SJCRH30 (cell line): ENCODE data around the gene TMEM272. TPM values are rescaled to one million over a fixed set of nuclear protein-coding genes. Genes with fewer than 3 reads are reported as not detected.

Source experiments
- DNase-seq, 2 experiments: peaks; one replicate each; pipeline ENCODE4 v3.0.0-alpha.2; 2015 to 2020
- H3K27ac ChIP-seq: fragments of 250-450 bp; sonication (Bioruptor Pico); 2 replicates; pipeline ENCODE4 v1.5.1; 2020; ENCODE audit warnings: mild to moderate bottlenecking, moderate library complexity
- H3K27me3 ChIP-seq: fragments of 250-450 bp; sonication (Bioruptor Pico); 2 replicates; pipeline ENCODE4 v1.5.1; 2020; ENCODE audit warnings: mild to moderate bottlenecking, moderate library complexity
- H3K36me3 ChIP-seq: fragments of 250-450 bp; sonication (Bioruptor Pico); 2 replicates; pipeline ENCODE4 v1.5.1; 2020; ENCODE audit warnings: mild to moderate bottlenecking, moderate library complexity
- H3K4me1 ChIP-seq: fragments of 250-450 bp; sonication (Bioruptor Pico); 2 replicates; pipeline ENCODE4 v1.5.1; 2020; ENCODE audit warnings: mild to moderate bottlenecking, moderate library complexity
- H3K4me3 ChIP-seq: fragments of 250-450 bp; sonication (Bioruptor Pico); 2 replicates; pipeline ENCODE4 v1.5.1; 2020; ENCODE audit warnings: mild to moderate bottlenecking, moderate library complexity
- H3K9me3 ChIP-seq: fragments of 250-450 bp; sonication (Bioruptor Pico); replicated peaks from 2 replicates; pipeline ENCODE4 v1.5.1; 2020; ENCODE audit warnings: mild to moderate bottlenecking, moderate library complexity
- total RNA-seq: library from RNA; depleted of rRNA; stranded (reverse); fragments of >200 nt; shearing (Covaris generic); gene quantifications from 2 replicates; pipeline ENCODE4 v1.2.3, GENCODE V29; 2014

TMEM272 gene
- total RNA-seq, 1 experiment from 2014 or later: not detected

DNA sequence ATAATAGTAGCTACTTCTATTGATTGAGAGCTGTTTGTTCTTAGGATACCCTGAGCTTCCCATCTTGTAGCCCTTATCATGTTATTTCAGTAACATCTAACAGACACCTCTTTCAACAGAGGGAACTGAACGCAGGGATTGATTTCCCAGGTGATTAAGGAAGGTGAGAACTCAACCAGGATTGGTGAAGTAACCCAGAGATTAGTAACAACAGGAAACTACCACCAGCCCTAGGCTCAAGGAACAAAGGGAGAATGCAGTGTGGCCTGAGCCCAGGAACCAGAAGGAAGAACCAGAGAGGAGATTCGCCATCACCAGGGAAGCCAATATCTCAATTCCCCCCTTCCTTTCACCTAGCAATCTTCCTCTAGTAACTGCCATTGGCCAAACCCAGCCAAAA lies 49.6 kb downstream of the TMEM272 start:
- H3K27ac ChIP-seq: no peak overlapping the region
- H3K27me3 ChIP-seq: no peaks in the 10 kb centered on the region
- no peak overlapping the region for H3K4me3 ChIP-seq
- H3K9me3 ChIP-seq: no peaks in the 10 kb centered on the region
- no peak for DNase-seq
- H3K36me3 ChIP-seq: no peaks in the 10 kb centered on the region
- H3K4me1 ChIP-seq: peaks cover 13% of the 10 kb centered on the region

DNA sequence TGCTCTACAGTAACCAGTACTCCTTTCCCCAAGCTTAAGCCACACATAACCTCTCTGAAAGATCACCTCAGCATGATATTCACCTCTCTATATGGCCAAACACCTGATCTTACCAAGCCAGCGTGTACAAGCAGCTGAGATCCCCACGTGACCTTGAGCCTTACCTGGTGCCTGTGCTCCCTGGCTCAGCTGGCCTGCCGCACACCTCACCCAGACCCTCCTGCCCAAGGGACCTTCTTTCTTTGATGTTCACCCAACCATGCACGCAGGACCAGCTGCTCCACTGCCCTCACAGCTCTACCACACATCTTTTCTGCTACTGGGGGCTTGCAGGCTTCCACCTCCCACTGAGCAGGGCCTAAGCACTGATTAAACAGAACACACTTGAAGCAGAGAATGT lies 50.0 kb downstream of the TMEM272 start:
- H3K4me1 ChIP-seq: peaks cover 13% of the 10 kb centered on the region
- H3K36me3 ChIP-seq: no peaks in the 10 kb centered on the region
- no peaks in the 10 kb centered on the region for H3K27me3 ChIP-seq
- H3K4me3 ChIP-seq: no peak overlapping the region
- DNase-seq: no peak
- H3K27ac ChIP-seq: no peak overlapping the region
- H3K9me3 ChIP-seq: no peaks in the 10 kb centered on the region

DNA sequence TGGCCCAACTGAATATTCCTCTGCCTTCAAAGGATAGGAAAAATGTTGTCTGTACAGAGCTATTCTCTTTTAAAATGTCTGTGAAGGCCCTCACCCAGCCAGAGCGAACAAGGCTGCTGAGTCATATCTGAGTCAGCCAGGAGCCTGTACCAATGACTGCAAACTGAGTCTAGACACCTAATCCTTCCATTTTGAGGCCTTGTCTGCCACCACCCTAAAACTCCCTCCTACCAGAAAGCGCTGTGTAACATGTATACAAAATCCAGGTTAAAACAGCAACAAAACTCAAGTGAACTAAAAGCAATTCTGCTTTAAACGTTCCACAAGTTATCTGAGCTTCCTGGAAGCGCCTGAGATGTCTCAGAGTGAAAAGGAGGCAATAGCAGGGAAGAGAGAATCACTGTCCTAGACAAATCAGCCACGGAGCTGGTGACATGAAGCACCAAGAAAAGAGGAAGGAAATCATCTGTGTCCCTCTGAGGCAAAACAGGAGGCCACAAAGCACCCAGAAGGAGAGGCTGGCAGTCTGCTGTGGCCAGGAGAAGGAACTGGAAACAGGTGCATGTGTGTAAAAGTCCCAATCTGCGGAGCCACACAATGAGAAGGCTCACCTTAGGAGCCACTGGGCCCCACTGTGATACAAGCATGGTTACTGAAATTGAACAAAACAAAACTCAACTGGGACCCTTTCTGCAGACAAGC lies 51.3 kb downstream of the TMEM272 start:
- Histone ChIP-seq H3K4me3 (no peak overlapping the region), H3K4me1 (peaks cover 13% of the 10 kb centered on the region), H3K36me3 (no peaks in the 10 kb centered on the region), H3K27ac (0 out of 2 replicates have a peak overlapping the region, but pooled peaks have one; percentile 2), H3K27me3 (no peaks in the 10 kb centered on the region), H3K9me3 (no peaks in the 10 kb centered on the region)
- DNase-seq: peak in 1 of 2 experiments; percentile 28

DNA sequence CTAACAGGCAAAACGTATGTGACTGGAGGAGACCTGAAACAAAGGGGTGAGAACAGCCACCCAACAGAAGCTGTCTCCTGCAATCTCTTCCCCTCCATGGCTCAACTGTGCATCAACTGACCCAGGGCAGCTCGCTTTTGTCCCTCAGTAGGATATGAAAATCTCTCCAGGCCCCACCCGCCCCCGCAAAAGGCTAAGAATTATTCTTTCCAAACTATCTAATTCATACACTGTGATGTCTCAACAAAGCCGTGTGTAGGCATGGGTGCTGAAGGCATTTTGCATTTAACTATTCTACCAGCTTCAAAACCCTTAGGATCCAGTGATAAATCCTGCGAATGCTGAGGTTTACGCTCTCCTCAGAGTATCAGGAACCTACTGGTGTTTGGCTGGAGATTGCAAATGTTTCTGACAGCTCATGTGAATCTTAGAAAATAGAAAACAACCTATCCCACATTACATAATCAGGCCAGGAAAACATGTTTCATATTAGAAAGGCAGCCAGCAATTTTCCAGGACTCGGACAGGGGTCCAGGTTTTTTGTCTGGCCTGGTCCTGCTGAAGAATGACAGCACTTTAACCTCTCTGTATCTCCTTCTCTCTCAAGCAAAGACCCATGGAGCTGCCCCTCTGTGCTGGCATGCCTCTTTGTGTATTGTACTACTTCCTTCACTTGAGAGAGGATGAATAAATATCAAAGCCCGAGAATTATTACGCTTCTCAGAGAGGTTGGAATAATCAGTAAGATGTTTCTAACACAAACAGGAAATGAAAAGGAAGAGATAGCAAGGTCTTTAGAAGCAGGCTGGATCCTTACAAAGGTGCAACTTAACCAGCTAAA lies 58.3 kb downstream of the TMEM272 start:
- Histone ChIP-seq H3K4me1 (peaks cover 21% of the 10 kb centered on the region), H3K36me3 (no peaks in the 10 kb centered on the region), H3K27me3 (no peaks in the 10 kb centered on the region), H3K4me3 (peak overlapping the region; percentile 47), H3K9me3 (no peaks in the 10 kb centered on the region), H3K27ac (peak overlapping the region; percentile 78)
- peak in 1 of 2 experiments; percentile 49 for DNase-seq

DNA sequence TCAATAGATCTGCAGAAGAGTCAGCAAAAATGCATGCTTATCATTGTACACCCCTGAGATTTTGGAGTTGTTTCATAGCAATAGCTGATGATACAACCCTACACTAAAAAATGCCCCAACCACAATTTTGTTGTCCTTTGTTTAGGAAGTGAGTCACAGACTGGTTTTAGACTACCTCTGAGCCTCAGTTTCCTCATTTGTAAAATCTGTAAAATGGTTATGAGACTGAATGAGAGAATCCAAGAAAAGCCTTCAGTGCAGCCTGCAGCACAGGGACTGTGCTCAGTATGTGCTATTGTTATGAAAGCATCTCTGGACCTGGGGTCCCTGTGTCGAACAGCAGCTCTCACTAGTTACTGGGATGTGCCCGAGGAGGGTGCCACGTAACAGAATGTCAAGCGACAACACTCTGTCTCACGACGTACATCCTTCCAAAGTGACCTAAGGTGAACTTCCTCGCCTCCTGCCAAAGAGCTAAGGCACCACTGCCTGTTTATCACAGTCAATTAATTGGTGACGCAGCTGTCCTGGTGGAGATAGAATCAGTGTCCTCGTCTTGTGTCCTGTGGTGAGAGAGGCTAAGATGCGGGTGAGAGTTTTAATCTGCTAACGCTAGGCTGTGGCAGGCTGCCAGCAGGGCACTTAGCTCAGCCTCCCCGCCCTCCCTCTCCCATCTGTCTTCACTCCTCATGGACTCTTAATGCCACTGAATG lies 59.1 kb downstream of the TMEM272 start:
- peak overlapping the region; percentile 78 for H3K27ac ChIP-seq

DNA sequence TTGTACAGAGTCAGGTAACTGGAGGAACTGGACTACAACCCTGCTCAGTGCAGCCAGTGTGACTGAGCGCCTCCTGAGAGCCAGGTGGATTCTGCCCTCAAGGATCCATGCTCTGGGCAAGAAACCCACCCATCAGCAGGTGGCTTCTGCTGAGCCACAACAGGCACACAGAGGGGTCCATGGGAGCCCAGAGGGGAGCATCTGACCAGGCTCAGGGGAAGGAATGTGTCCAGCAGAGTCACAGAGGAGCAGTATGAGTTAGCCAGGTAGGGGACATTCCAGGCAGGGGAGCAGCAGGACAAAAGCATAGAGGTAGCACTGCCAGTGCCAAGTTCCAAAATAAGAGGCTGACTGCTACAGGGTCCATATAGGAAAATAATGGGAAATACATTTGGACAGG lies 60.9 kb downstream of the TMEM272 start:
- Histone ChIP-seq H3K4me1 (peaks cover 26% of the 10 kb centered on the region), H3K27me3 (no peaks in the 10 kb centered on the region), H3K9me3 (no peaks in the 10 kb centered on the region), H3K4me3 (no peak overlapping the region), H3K27ac (no peak overlapping the region), H3K36me3 (no peaks in the 10 kb centered on the region)
- no peak for DNase-seq

More for the DNA sequence above, 59.1 kb downstream of the TMEM272 start:
- Histone ChIP-seq H3K4me1 (peaks cover 21% of the 10 kb centered on the region), H3K36me3 (no peaks in the 10 kb centered on the region), H3K4me3 (peak overlapping the region; percentile 47), H3K9me3 (no peaks in the 10 kb centered on the region), H3K27me3 (no peaks in the 10 kb centered on the region)
- DNase-seq: peak; percentile 93 to 98

DNA sequence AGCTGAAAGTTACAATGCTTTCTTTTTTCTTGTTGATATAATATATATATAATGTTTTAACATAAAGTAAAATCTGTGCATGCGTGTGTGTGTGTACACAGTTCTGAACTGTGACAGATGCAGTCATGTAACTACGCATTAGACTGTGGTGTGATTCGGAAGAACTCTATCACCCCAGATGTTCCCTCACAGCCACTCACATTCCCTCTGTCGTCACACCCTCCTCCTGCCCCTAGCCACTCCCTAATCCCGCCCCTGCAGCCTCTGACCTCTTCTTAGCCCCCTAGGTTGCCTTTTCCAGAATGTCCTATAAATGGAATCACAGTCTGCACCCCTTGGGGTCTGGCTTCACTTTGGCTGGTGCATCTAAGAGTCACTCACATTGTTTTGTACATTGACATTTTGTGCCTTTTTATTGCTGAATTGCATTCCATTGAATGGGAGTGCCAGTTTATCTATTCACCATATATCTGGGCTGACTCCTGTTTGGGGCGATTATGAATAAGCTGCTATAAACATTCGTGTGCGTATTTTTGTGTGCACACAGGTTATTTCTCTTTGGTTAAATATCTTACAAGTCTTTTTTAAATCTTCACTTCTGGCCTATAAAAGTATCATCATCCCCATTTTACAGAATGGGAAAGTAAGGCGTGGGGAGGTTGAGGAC lies 61.4 kb downstream of the TMEM272 start:
- Histone ChIP-seq H3K9me3 (no peaks in the 10 kb centered on the region), H3K36me3 (no peaks in the 10 kb centered on the region), H3K27me3 (no peaks in the 10 kb centered on the region), H3K4me3 (no peak overlapping the region), H3K4me1 (peaks cover 26% of the 10 kb centered on the region), H3K27ac (no peak overlapping the region)
- DNase-seq: no peak

DNA sequence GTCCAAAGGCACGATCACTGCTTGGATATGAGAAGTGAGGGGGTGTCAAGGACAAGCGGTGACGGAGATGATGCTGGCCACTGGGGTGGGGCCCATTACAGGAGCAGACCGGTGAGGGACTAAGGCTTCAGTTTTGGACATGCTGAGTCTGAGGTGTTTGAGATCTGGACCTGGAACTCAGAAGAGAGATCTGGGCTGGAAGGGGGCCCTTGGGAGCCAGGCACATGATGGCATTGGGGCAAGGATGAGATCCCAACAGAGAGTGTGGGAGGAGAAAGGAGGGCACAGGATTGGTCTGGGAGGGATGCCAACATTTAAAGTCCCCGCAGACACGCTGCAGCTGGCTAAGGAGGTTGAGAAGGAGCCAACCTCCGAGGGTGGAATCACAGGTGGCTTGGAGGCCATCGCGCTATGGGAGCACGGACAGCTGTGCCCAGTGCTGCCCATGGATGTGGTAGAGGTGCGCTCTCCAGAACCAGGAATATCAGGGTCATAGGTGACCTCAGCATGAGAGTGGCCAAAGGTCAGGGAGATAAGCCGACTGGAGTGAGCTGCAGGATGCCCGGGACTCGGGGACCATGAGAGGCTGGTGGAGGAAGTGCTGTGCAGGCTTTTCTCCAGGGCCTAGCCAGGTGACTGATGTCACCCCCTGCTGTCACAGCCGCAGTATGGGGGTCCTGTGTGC lies 62.8 kb downstream of the TMEM272 start:
- Histone ChIP-seq H3K9me3 (no peaks in the 10 kb centered on the region), H3K4me1 (peaks cover 28% of the 10 kb centered on the region), H3K27ac (no peak overlapping the region), H3K4me3 (no peak overlapping the region), H3K36me3 (no peaks in the 10 kb centered on the region), H3K27me3 (no peaks in the 10 kb centered on the region)
- no peak for DNase-seq

DNA sequence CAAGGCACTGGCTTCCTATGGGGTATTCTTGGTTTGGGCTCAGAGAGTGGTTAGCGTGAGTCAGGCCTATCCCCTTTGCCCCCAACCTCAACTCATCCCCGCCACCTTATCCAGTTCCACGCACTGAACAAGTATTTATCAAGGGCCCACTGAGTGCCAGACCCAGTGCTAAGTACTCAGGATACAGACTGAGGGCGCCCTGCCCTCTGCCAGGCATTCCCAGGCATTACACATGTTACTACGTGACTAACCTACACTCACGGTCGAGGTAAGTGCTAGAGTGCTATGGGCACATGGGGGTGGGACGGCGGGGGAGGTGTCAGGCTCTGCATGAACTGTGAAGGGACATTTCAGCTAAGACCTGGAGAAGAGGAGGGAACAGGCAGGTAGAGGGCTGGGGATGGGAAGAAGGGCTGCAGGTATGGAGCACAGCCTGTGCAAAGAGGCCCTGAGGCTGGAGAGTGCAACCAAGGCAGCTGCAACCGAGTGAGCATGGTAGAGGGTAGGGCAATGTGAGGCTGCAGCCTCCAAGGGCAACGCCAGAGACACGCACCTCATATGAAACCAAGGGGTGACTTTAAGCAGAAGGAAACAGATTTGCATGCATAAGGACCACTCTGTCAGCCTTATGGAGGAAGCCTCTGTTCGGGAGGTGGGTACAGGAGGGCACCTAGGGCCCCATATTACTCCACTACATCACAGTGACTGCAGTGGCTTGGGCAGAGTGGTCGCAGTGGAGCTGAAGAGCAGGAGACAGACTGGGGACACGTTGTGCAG lies 63.5 kb downstream of the TMEM272 start:
- Histone ChIP-seq H3K9me3 (no peaks in the 10 kb centered on the region), H3K4me3 (no peak overlapping the region), H3K36me3 (no peaks in the 10 kb centered on the region), H3K4me1 (peaks cover 20% of the 10 kb centered on the region), H3K27ac (no peak overlapping the region), H3K27me3 (no peaks in the 10 kb centered on the region)
- peak; percentile 18 to 40 for DNase-seq

DNA sequence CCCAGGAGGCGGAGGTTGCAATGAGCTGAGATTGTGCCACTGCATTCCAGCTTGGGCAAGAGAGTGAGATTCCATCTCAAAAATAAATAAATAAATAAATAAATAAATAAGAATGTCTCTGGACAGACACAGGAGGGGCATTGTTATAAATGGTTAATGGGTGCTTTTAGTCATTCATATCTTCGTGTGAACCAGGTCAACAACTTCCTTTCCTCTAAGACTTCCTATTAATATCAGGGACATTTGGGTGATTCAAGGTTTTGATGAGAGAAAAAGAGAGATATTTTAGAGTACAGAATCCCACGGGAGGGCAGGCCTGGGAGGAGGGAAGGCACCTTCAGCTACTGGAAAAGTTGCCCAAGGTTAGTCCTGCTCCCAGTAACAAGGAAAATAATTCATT lies 64.9 kb downstream of the TMEM272 start:
- DNase-seq: no peak
- peaks cover 13% of the 10 kb centered on the region; the same call in 1 of the 2 replicates for H3K4me1 ChIP-seq
- H3K4me3 ChIP-seq: no peak overlapping the region
- H3K27me3 ChIP-seq: no peaks in the 10 kb centered on the region
- no peak overlapping the region for H3K27ac ChIP-seq
- H3K9me3 ChIP-seq: no peaks in the 10 kb centered on the region
- H3K36me3 ChIP-seq: no peaks in the 10 kb centered on the region

DNA sequence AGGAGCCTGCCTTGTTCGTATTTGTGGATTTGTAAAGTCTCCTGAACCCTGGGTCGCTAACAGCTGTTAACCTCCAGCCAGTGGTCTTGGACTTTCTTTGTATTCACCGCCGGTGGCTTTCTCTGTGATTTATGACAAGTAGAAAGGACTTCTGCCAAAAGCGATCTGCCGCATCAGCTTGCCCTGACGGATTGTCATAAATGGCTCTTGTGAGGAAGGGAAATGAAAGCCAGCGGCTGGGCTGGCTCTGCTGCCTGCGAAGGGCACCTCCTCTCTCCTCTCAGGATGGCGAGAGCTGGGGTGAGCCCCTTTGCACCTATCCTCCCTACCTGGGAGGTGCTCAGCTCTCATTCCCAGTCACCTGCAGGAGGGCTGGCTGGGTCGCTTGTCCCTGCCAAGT lies 66.6 kb downstream of the TMEM272 start:
- Histone ChIP-seq H3K27me3 (no peaks in the 10 kb centered on the region), H3K4me1 (peaks cover 13% of the 10 kb centered on the region; the same call in 1 of the 2 replicates), H3K27ac (no peak overlapping the region), H3K9me3 (no peaks in the 10 kb centered on the region), H3K4me3 (no peak overlapping the region), H3K36me3 (no peaks in the 10 kb centered on the region)
- DNase-seq: peak in 1 of 2 experiments; percentile 28

DNA sequence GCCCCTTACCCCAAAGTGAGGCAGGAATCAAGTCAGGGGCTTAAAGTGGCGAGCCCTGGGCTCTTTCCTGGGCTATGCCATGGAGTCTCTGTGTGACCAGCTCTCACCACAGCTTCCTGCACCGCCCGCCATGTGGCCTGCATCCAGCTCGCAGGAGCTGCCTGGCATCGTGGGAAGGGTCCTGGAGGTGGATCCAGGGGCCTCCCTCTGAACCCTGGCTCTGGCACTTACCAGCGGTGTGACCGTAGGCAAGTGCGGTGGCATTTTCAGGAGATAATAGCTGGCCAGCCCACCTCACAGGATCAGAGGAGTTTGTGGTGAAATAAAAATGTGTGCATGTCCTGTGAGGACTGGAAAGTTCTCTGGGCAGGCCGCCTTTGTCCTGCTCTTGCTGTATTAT lies 67.1 kb downstream of the TMEM272 start:
- H3K27me3 ChIP-seq: no peaks in the 10 kb centered on the region
- no peaks in the 10 kb centered on the region for H3K9me3 ChIP-seq
- H3K36me3 ChIP-seq: no peaks in the 10 kb centered on the region
- no peak for DNase-seq
- H3K27ac ChIP-seq: no peak overlapping the region
- no peak overlapping the region for H3K4me3 ChIP-seq
- peaks cover 13% of the 10 kb centered on the region; the same call in 1 of the 2 replicates for H3K4me1 ChIP-seq

DNA sequence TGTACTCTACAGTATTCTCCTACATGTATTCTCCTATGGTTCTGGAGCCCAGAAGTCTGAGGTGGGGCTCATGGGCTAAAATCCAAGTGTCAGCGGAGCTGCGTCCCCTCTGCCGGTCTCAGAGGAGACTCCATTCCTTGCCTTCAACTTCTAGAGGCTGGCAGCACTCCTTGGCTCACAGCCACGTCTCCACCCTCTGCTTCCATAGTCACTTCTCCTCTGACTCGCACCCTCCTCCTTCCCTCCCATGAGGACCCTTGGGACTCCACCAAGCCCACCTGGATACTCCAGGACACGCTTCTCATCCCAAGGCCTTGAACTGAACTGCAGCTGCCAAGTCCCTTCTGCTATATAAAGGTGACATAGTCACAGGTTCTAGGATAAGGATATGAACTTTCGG lies 68.8 kb downstream of the TMEM272 start:
- H3K27me3 ChIP-seq: no peaks in the 10 kb centered on the region
- H3K9me3 ChIP-seq: no peaks in the 10 kb centered on the region
- H3K4me1 ChIP-seq: peaks cover 13% of the 10 kb centered on the region; the same call in 1 of the 2 replicates
- no peak overlapping the region for H3K27ac ChIP-seq
- H3K4me3 ChIP-seq: no peak overlapping the region
- DNase-seq: no peak
- no peaks in the 10 kb centered on the region for H3K36me3 ChIP-seq
